Common myeloid progenitor, CD34-positive (primary cell): ENCODE measurements around the gene NBPF3. TPM values are rescaled to one million over a fixed set of nuclear protein-coding genes. Genes with fewer than 3 reads are reported as not detected.
"Not testable (repeated sequence)": the region's sequence is repeated elsewhere in the genome, so short reads cannot be mapped to it uniquely, and the experiment has no call there.

Source experiments
- CTCF ChIA-PET: fragments of 350-600 bp; sonication (Branson Sonifier 250); formaldehyde crosslinking; loops from one replicate; lab custom pipeline; 2021; ENCODE audit warnings: antibody characterized with exemption; lab: Charles Lee
- POLR2A ChIA-PET: fragments of 350-600 bp; sonication (Branson Sonifier 250); formaldehyde crosslinking; loops from one replicate; lab custom pipeline; 2021; ENCODE audit warnings: antibody characterized with exemption; lab: Charles Lee
- DNase-seq, 3 donors: peaks; one replicate each; pipeline versions ENCODE4 v3.0.0 to v3.0.0-alpha.2; 2013
- H3K27ac ChIP-seq, 2 experiments: 1 replicate in 1 of 2; 2 replicates in 1 of 2; pipeline ENCODE4 v1.7.0; 2013; ENCODE audit warnings: inconsistent platforms in 2 of 2, low read length in 2 of 2, mild to moderate bottlenecking in 2 of 2, low read depth in 1 of 2, moderate library complexity in 1 of 2; ENCODE audit not compliant: severe bottlenecking in 2 of 2, insufficient read depth in 1 of 2, poor library complexity in 1 of 2
- H3K27me3 ChIP-seq, 5 experiments: replicated peaks in 2 of 5; 1 replicate in 3 of 5; 2 replicates in 2 of 5; pipeline versions ENCODE4 v1.6.1 to v1.7.0; 2013; ENCODE audit warnings: low read length in 4 of 5, mild to moderate bottlenecking in 2 of 5, moderate library complexity in 2 of 5, inconsistent platforms in 1 of 5; ENCODE audit not compliant: insufficient read depth in 5 of 5, control insufficient read depth in 4 of 5
- H3K36me3 ChIP-seq, 4 experiments: 1 replicate in 2 of 4; 2 replicates in 2 of 4; pipeline versions ENCODE4 v1.6.1 to v1.7.0; 2013; ENCODE audit warnings: low read length in 3 of 4, control low read depth in 1 of 4, mild to moderate bottlenecking in 1 of 4; ENCODE audit not compliant: control insufficient read depth in 4 of 4, insufficient read depth in 4 of 4
- H3K4me1 ChIP-seq, 4 experiments: 1 replicate in 3 of 4; 2 replicates in 1 of 4; pipeline versions ENCODE4 v1.6.1 to v1.7.1; 2013; ENCODE audit warnings: low read length in 3 of 4, mild to moderate bottlenecking in 3 of 4, control low read depth in 1 of 4, inconsistent platforms in 1 of 4, moderate library complexity in 1 of 4; ENCODE audit not compliant: control insufficient read depth in 4 of 4, insufficient read depth in 4 of 4; ENCODE audit errors: control extremely low read depth in 1 of 4
- H3K4me3 ChIP-seq, 7 experiments: 1 replicate in 4 of 7; 2 replicates in 3 of 7; pipeline versions ENCODE4 v1.5.1 to v1.7.0; 2013; ENCODE audit warnings: mild to moderate bottlenecking in 7 of 7, low read length in 6 of 7, moderate library complexity in 6 of 7, inconsistent platforms in 2 of 7, low read depth in 2 of 7, control low read depth in 1 of 7; ENCODE audit not compliant: insufficient read depth in 4 of 7, control insufficient read depth in 1 of 7; ENCODE audit errors: extremely low read depth in 1 of 7
- H3K9me3 ChIP-seq, 5 experiments: 1 replicate in 4 of 5; 2 replicates in 1 of 5; pipeline versions ENCODE4 v1.6.1 to v1.7.1; 2013; ENCODE audit warnings: low read length in 4 of 5, mild to moderate bottlenecking in 2 of 5, inconsistent platforms in 1 of 5, low read depth in 1 of 5, moderate library complexity in 1 of 5; ENCODE audit not compliant: control insufficient read depth in 4 of 5, insufficient read depth in 2 of 5; ENCODE audit errors: control extremely low read depth in 1 of 5
- WGBS: methylation state at CpG from one replicate; pipeline ENCODE4 v1.1.5; 2013; ENCODE audit not compliant: insufficient coverage; 5-methylcytosine and 5-hydroxymethylcytosine counted together
- polyA plus RNA-seq: library from polyadenylated mRNA; unstranded; fragments of 120-200 nt; gene quantifications from one replicate; pipeline ENCODE4 v1.2.1, GENCODE V29; 2013

Gene NBPF3, protein sequence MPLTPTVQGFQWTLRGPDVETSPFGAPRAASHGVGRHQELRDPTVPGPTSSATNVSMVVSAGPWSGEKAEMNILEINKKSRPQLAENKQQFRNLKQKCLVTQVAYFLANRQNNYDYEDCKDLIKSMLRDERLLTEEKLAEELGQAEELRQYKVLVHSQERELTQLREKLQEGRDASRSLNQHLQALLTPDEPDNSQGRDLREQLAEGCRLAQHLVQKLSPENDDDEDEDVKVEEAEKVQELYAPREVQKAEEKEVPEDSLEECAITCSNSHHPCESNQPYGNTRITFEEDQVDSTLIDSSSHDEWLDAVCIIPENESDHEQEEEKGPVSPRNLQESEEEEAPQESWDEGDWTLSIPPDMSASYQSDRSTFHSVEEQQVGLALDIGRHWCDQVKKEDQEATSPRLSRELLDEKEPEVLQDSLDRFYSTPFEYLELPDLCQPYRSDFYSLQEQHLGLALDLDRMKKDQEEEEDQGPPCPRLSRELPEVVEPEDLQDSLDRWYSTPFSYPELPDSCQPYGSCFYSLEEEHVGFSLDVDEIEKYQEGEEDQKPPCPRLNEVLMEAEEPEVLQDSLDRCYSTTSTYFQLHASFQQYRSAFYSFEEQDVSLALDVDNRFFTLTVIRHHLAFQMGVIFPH
- 4.2 TPM for polyA plus RNA-seq

DNA sequence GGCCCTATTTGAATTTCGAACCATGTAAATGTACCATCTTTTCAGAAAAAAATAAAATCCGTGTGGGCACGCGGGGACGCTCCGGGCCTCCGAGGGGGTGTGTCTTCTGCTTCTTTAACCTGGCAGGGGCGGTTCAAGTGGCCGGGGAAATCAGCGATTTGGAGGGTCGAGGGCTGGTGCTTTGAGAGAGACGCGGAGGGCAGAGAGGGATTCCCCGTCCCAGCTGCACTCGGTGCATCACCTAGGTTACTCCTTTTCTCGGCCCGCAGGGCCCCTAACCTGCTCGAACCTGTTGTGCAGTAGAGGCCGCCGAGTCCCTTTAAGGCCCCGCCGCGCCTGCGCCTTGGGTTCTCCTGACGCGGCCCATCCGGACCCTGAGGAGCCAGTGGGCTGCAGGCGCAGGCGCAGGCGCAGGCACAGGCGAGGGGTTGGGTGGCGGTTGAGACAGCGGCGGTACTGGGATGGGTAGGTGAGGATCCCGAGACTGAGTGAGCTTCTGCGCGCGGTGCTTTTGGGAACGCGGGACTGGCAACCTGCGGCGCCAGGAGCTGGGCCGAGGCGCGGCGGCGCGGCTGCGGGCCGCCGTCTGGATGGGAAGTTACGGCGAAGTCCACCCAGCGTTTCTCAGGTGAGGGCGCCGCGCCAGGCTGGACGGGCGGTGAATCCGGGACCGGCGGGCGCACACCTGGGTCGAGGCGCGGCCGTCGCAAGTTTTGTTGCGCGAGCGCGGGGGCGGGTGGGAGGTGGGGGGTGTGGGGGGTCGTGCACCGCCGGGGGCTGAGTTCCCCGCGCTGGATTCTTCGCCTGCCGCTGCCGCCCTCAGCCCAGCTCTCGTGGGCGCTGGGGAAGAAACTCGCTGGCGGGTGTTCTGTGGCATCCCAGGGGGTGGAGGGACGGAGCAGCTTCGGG lies at the start of gene NBPF3:
NBPF3 (plus strand) TSS at position 417 of the 909 bp plus-strand sequence. CDS start 4,950 bp downstream, outside the sequence.
- under 1% methylated on average over 31 of the region's 87 CpGs for WGBS
- Histone ChIP-seq H3K9me3 (no peaks in the 10 kb centered on the region), H3K27ac (no peak within 1 kb of the TSS), H3K4me1 (peaks cover 0 to 24% (median 8%) of the 10 kb centered on the region in 4 experiments), H3K27me3 (peaks cover 0 to 30% (median 2%) of the 10 kb centered on the region in 5 experiments), H3K36me3 (no peaks in the 10 kb centered on the region), H3K4me3 (peak within 1 kb of the TSS; percentile 70 to 84 (median 78))
- POLR2A ChIA-PET: no interaction called here
- peak; percentile 78 to 90 (median 81) for DNase-seq
- CTCF ChIA-PET: no interaction called here

DNA sequence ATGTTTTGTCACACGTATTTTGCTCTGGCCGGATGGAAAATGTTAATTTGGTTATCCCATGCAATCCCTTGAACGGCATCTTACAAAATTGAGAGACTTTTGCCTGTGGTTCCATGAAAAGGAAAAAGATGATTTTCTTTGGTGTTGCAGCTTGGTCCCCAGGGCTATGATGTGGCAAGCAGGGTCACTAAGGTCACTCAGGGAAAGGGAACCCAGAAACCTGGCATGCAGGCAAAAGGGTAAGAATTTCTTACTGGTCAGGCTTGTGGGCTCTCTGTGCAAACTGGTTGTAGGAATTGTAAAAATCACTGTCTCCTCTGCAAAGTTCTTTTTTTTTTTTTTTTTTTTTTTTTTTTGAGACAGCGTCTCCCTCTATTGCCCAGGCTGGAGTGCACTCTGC lies 48.4 kb upstream of the NBPF3 start:
- no peak for DNase-seq
- ChIA-PET POLR2A (no interaction called here), CTCF (interaction anchor here (0.6 kb wide), 1 partner anchor 141 kb away, joined by 3 read pairs; no protein-coding TSS in a partner anchor)
- WGBS: 100% methylated on average over 3 of the region's 4 CpGs
- Histone ChIP-seq H3K4me3 (no peak overlapping the region), H3K9me3 (no peaks in the 10 kb centered on the region), H3K27me3 (no peaks in the 10 kb centered on the region), H3K4me1 (no peaks in the 10 kb centered on the region), H3K27ac (no peak overlapping the region), H3K36me3 (no peaks in the 10 kb centered on the region)

DNA sequence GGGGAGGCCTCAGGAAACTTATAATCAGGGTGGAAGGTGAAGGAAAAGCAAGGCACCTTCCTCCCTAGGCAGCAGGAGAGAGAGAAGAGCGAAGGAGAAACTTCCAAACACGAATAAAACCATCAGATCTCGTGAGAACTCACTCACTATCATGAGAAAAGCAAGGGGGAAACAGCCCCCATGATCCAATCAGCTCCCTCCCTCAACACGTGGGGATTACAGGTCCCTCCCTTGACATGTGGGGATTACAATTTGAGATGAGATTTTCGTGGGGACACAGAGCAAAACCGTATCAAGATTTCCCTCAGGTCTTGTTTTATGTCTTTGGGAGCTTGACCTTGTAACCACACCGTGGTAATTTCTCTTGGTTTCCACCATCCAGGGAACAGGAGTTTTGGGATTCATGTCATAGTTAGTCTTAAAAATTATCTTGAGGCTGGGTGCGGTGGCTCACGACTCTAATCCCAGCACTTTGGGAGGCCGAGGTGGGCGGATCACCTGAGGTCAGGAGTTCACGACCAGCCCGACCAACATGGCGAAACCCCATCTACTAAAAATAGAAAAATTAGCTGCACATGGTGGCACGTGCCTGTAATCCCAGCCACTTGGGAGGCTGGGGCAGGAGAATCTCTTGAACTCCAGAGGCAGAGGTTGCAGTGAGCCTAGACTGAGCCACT lies 47.2 kb upstream of the NBPF3 start:
- ChIA-PET CTCF (interaction anchor here (0.7 to 1.3 kb wide), 2 partner anchors 24 to 98 kb away, joined by 3 to 4 read pairs; no protein-coding TSS in a partner anchor), POLR2A (interaction anchor here (0.5 kb wide), 1 partner anchor 108 kb away, joined by 4 read pairs; no protein-coding TSS in a partner anchor)
- DNase-seq: no peak
- Histone ChIP-seq H3K4me1 (peaks cover 0 to 4% (median under 1%) of the 10 kb centered on the region in 4 experiments), H3K27me3 (no peaks in the 10 kb centered on the region), H3K4me3 (no peak overlapping the region), H3K9me3 (no peaks in the 10 kb centered on the region), H3K36me3 (no peaks in the 10 kb centered on the region), H3K27ac (no peak overlapping the region)
- 91% methylated on average over 11 of the region's 15 CpGs for WGBS

DNA sequence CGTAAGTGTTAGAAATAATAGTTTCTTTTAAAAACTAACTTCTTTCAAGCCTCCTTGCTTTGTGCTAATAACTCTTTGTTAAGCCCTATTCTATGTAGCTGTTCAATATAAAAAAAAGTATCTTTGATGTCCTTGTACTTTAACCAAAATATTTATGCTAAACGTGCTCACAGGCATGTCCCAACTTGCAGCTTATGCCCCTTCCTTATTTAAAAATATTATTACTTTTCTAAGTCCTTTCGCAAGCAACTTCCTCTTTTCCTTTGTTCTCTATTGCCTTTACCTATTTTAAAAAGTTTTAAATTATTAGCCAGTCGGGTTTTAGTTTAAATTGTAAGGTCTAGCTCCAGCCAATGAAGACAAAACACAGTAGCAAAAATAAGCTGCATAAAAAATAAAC lies 43.4 kb upstream of the NBPF3 start:
- peaks cover 0 to 9% (median 3%) of the 10 kb centered on the region in 4 experiments for H3K4me1 ChIP-seq
- peak in 2 of 3 donors; percentile 21 to 32 for DNase-seq
- H3K36me3 ChIP-seq: no peaks in the 10 kb centered on the region
- ChIA-PET CTCF (no interaction called here), POLR2A (no interaction called here)
- no peaks in the 10 kb centered on the region for H3K27me3 ChIP-seq
- no peak overlapping the region for H3K27ac ChIP-seq
- no peaks in the 10 kb centered on the region for H3K9me3 ChIP-seq
- no peak overlapping the region for H3K4me3 ChIP-seq
- whole genome bisulfite sequencing: 14% methylated on average over 1 of the region's 4 CpGs

DNA sequence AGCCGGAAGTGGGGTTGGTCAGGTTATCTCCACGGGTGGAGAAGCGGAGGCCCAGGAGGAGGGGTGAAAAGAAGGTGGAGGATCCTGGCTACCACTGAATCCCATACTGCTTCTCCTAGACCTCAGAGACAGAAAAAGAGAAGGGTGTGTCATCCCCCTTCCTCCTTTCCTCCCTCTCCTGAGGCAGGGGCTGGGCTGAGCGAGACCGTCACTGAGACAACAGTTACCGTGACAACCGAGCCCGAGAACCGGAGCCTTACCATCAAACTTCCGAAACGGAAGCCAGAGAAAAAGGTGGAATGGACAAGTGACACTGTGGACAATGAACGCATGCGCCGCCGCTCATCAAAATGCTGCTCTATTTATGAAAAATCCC lies 42.1 kb upstream of the NBPF3 start:
- no peak overlapping the region for H3K27ac ChIP-seq

DNA sequence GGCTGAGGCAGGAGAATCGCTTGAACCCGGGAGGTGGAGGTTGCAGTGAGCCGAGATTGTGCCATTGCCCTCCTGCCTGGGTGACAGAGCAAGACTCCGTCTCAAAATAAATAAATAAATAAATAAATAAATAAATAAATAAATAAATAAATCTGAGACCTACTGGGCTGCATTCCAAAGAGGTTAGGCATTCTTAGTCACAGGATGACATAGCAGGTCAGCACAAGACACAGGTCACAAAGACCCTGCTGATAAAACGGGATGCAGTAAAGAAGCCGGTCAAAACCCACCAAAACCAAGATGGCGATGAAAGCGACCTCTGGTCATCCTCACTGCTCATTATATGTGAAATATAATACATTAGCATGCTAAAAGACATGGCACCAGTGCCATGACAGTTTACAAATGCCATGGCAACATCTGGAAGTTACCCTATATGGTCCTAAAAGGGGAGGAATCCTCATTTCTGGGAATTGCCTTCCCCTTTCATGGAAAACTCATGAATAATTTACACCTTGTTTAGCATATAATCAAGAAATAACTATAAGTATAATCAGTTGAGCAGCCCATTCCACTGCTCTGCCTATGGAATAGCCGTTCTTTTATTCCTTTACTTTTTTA lies 38.1 kb upstream of the NBPF3 start:
- CTCF ChIA-PET, H3K9me3 ChIP-seq, H3K27me3 ChIP-seq, DNase-seq, POLR2A ChIA-PET, H3K4me1 ChIP-seq, H3K27ac ChIP-seq, H3K36me3 ChIP-seq, H3K4me3 ChIP-seq: not testable (repeated sequence)
- WGBS: no CpG with 5 or more reads among the region's 9 CpGs

More for the DNA sequence above, 42.1 kb upstream of the NBPF3 start:
- H3K9me3 ChIP-seq: no peaks in the 10 kb centered on the region
- 64% methylated on average over 9 of the region's 15 CpGs for WGBS
- peak; percentile 38 to 59 (median 52) for DNase-seq
- ChIA-PET CTCF (no interaction called here), POLR2A (no interaction called here)
- H3K36me3 ChIP-seq: no peaks in the 10 kb centered on the region
- H3K4me1 ChIP-seq: peaks cover 0 to 9% (median 3%) of the 10 kb centered on the region in 4 experiments
- H3K4me3 ChIP-seq: peak overlapping the region in 5 of 7 experiments; percentile 4 to 49 (median 22)
- no peaks in the 10 kb centered on the region for H3K27me3 ChIP-seq
